HG02885 (cell line): ENCODE results near the gene SNX22.
A peak's percentile ranks its signal among the peaks of the same experiment; 100 is the strongest.

ENCODE experiments used
- ATAC-seq: cut with Tn5 transposase; IDR thresholded peaks from one replicate; pipeline ENCODE4 v1.9.1; 2021; ENCODE audit warnings: mild to moderate bottlenecking; ENCODE audit not compliant: unreplicated experiment, poor library complexity

Gene SNX22

GRCh38 chr15:64153480-64154367 is 2.2 kb downstream of the SNX22 start:
- peak; percentile 70 for ATAC-seq

GRCh38 chr15:64155802-64156651 is 4.5 kb downstream of the SNX22 start:
- no peak for ATAC-seq

DNA sequence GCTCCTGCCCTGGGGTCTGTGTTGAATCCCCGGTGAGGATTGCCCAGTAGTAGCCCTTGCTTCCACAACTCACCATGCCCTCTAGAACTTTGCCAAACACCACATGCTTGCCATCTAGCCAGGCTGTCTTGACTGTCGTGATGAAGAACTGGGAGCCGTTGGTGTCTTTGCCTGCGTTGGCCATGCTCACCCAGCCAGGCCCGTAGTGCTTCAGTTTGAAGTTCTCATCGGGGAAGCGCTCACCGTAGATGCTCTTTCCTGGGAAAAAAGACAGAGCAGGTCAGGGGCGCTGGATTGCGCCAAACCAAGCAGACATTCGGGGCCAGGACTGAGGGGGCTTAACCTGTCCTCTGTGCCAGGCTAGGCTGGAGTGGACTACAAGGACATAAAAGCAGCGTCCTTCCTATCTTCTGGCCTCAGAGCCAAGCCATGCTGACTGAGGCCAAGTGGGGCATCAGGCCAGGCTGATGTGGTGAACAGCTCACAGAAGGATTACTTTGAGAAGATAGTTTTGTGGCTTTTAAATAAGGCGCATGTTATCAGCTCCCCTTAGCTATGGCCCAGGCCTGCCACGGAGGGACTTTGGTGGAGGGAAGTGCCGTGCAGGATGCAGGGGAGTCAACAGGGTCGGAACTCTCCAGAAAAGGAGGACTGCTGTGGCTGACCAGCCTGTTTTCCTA is 5.3 kb downstream of the SNX22 start:
- ATAC-seq: no peak

DNA sequence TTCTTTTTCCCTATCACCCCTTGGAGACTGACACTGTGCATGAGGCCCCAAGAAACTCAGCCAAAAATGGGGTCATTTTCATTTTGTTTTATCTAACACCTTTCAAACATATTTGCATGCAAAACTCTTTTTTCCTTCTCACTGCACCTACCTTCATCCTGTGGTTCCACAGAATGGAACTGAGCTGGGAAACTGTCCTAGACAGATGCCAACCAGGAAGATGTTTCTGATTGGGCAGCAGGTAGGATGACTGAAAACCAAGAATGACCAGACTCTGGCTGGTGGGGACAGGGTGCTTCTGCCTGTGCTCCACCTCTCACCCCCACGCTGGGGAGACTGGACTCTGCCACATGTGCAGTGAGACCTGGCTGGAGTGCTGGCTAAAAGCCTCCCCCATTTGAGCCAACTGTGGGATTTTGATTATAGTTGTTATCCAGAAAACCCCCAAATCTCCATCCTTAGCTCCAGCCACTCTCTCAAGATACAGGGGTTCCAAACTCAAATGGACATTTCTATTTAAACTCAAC is 6.1 kb downstream of the SNX22 start:
- ATAC-seq: no peak

DNA sequence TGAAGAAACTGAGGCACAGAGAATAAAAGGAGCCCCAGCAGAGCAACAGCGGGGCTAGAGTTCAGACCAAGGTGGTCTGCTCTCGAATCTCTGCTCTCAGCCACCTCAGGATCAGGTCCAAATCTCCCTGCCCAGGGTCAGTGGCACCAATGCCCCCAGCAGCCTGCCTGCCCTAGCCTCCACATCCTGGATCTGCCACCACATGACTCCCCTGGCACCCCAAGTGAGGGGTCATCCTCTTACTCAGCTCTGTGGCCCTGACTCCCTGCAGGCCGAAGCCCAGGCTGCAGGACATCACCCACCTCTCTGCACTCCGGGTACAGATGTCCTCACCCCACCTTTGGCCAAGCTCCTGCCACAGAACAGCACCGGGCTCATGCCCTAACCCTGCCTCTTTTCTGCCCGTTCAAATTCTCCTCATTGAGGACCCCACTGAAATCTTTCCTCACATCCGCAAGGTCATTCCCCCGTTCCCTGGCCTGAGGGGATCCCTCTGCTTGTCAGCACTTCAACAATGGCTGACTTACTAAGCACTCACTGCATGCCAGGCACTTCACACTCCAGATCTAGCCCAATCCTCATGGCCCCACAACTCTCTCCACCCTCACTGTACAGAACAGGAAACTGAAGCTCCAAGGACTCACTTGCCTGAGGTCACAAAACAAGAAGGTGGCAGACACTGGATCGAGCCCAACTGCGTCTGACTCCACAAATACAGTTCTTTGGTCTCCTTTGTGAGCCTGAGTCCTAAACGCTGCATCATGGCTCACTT is 7.0 kb downstream of the SNX22 start:
- ATAC-seq: no peak

- no peak for ATAC-seq
Measured at GRCh38 chr15:64161688-64162477, 10.4 kb downstream of the SNX22 start.

DNA sequence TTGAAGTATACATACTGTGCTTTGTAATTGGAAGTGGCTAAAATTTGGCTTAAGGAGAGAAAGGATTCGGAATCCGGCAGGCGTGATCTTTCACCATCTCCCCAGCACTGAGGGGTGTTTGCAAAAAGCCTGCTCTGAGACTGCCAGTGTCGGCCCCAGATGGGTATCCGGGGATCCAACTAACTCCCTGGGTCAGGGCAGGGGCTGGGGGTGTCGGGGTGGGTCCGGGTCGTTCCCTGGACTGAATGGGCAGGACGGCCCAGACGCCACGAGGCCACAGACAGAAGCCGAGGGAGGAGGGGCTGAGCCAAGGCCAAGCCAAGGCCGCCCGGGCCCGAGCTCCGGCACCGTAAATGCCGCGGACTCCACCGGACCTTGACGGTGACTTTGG is 10.9 kb downstream of the SNX22 start:
- ATAC-seq: peak; percentile 29

DNA sequence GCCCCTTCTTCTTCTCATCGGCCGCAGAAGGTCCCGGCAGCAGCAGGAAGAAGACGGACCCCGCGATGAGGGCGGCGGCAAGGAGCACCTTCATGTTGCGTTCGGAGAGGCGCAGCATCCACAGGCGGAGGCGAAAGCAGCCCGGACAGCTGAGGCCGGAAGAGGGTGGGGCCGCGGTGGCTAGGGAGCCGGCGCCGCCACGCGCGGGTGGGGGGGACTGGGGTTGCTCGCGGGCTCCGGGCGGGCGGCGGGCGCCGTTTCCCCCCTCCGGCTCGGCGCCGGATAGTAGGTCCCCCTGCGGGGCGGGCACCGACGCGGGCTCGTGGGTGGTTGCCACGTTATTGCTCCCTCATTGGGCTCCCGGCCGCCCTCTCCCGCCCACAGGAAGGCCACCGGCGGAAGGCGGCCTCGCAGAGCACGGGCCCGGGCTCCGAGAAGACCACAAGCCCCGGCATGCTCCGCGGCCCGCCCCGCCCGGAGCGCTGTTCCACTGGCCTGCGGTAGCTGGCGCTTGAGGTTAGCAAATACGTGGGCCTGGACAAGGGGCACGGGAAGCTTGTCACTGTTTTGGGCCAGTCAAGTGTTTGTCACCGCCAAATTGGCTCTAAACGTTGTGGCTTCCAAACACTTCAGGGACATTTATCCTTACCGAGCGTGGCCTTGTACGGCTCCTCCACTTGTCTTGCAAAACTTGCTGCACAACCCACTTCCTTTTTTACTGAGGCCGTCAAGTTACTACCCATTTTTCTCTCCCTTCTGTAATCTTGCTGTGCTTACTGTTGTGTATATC is 11.5 kb downstream of the SNX22 start, which contains the start of gene PPIB:
Gene PPIB, minus strand, starts transcription at position 154 of the 790 bp plus-strand sequence. Its CDS starts 36 bp downstream, at position 118.
- ATAC-seq: peak; percentile 92

GRCh38 chr15:64163659-64164362 is 12.3 kb downstream of the SNX22 start:
- ATAC-seq: no peak

DNA sequence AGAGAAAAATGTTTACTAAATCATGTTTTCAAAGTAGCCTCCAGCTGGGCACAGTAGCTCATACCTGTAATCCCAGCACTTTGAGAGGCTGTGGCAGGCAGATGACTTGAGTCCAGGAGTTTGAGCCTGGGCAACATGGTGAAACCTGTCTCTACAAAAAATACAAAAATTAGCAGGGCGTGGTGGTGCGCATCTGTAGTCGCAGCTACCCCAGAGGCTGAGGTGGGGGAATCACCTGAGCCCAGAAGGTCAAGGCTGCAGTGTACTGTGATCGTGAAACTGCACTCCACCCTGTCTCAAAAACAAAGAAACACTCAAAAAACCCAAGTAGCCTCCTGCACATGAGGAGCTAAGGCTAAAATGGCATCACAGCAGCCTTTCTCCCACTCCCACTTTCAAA is 12.9 kb downstream of the SNX22 start:
- no peak for ATAC-seq

DNA sequence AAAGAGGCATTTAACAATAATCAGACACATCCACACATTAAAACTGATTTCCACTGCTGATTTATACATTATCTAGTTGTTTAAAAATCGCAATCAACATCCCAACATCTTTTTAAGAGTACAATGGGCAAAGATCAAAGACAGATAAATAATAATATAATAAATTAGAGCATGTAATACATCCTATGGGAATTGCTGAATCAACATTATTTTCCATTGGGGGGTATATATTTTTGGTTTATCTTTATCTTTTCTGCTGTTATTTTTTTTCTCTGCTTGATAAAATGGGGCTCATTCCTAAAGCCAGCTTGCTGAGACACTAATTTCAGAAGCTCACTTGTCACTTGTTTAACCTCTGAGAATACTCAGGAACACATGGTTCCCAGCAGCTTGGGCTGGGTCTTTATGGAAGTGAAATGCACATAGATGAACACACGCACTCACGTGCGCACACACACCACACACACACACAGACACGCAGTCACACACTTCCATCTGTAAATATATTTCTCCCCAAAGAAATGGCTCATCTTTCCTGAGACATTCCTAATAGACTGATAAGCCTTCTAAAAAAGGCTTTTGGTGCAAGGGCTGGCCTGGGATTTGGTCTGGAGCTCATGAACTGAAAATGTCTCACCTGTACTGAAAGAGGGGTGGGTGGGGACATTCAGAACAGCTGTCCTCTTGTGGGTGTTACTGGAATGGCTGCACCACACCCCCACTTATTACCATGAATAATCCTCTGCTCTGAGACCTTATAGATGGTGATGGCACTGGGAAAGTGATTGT is 14.8 kb downstream of the SNX22 start:
- no peak for ATAC-seq

GRCh38 chr15:64180235-64180824 is 28.8 kb downstream of the SNX22 start:
- ATAC-seq: peak; percentile 80

DNA sequence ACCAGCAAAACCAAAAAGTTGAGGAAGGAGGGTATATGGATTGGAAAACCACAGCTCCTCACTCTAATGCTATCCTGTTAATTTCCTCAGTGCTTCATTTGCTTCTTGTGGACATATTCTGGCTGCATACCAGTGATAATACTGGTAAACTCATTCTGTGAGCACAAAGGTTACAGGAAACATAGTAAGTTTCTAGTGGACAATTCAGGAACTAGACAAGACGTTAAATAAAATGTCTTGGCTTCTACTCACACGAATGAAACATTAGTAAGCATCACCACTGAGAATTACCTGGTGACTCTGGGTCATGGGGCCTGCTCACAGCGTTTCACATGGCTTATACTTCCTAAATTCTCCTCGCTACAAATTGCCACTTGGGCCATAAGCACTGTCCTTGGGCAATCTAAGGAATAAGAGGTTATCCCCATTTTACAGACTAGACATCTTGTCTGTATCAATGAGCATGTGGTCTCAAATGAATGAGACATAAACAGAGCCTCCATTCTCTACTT is 31.4 kb downstream of the SNX22 start:
- ATAC-seq: no peak

DNA sequence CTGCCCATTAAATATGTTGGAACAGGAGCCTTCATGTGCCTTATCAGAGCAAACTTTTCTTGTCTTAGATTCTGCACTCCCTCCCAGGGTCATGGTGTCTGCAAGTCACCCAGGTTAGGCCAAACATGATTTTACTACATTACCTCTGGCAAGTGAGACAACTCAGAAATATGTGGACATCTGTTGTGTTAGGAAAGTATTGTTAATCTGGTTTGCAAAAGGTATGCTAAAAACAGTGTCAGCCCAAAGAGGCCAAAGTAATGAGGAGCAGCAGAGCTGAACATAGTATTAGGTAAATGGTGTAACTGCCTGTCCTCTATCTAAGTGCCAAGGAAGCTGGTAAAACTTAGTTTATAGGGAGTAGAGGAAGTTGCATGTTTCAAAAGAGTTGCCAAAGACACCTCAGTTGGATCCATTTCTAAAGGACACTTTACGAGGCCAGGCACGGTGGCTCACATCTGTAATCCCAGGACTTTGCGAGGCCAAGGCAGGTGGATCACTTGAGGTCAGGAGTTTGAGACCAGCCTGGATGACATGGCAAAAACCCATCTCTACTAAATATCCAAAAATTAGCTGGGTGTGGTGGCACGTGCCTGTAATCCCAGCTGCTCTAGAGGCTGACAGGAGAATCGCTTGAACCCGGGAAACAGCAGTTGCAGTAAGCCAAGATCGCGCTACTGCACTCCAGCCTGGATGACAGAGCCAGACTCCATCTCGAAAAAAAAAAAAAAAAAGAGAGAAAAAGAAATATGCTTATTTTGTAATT is 33.8 kb downstream of the SNX22 start:
- no peak for ATAC-seq

DNA sequence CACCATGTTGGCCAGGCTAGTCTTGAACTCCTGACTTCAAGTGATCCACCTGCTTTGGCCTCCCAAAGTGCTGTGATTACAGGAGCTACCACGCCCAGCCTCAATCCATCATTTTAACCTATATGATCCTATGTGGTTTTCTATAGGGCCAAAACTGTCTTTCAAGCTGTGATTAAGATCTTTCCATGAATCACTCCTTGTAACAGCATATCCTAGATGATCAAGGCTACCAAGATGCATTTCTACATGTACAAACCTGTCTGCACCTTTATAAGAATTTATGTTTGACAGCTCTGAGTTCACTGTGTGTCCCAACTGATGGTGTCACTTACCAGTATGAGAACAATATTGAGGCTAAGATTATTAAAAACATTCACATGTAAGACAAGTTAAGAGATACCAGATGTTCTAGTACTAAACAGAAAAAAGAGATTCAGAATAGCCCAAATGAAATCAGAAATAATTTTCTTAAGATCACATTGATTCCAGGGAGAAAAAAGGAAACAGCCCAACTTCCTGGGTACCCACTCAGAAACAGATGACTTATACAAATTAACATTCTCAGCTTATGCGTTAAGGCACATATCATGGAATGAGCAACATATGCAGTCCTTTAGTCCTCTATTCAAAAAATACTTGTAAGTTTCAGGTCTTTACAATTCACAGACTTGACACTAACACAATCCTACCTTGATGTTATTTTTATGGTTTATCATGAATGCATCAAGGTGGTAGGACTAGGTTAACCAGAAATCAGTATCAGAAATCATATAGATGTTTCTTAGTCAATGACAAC is 36.1 kb downstream of the SNX22 start:
- no peak for ATAC-seq
